Liver (tissue), 9 donors: ENCODE data around the gene CFAP44. TPM values are rescaled to one million over a fixed set of nuclear protein-coding genes. Genes with fewer than 3 reads are reported as not detected.

Experiments used
- DNase-seq: peaks from one replicate; pipeline ENCODE4 v3.0.0-alpha.2; 2017; ENCODE audit warnings: low spot score
- H3K27ac ChIP-seq, 2 donors: one replicate each; pipeline ENCODE4 v1.7.0; 2013; ENCODE audit warnings: inconsistent platforms in 2 of 2, low read length in 2 of 2, control low read depth in 1 of 2, low read depth in 1 of 2, mild to moderate bottlenecking in 1 of 2
- H3K27me3 ChIP-seq, 4 donors: one replicate each; pipeline versions ENCODE4 v1.6.1 to v1.7.0; 2013; ENCODE audit warnings: low read length in 3 of 4, inconsistent platforms in 1 of 4, mild to moderate bottlenecking in 1 of 4, moderate library complexity in 1 of 4; ENCODE audit not compliant: control insufficient read depth in 4 of 4, insufficient read depth in 4 of 4
- H3K36me3 ChIP-seq, 4 donors: one replicate each; pipeline versions ENCODE4 v1.6.1 to v1.7.0; 2013; ENCODE audit warnings: low read length in 3 of 4, mild to moderate bottlenecking in 3 of 4, low read depth in 1 of 4, moderate library complexity in 1 of 4; ENCODE audit not compliant: control insufficient read depth in 4 of 4, insufficient read depth in 3 of 4
- H3K4me1 ChIP-seq, 4 donors: one replicate each; pipeline versions ENCODE4 v1.6.1 to v1.7.0; 2013; ENCODE audit warnings: low read length in 3 of 4, mild to moderate bottlenecking in 3 of 4, moderate library complexity in 1 of 4; ENCODE audit not compliant: control insufficient read depth in 4 of 4, insufficient read depth in 4 of 4
- H3K4me3 ChIP-seq, 3 donors: one replicate each; pipeline versions ENCODE4 v1.6.1 to v1.7.0; 2013; ENCODE audit warnings: low read length in 3 of 3, control low read depth in 1 of 3, low read depth in 1 of 3, mild to moderate bottlenecking in 1 of 3
- H3K9ac ChIP-seq, 2 donors: one replicate each; pipeline ENCODE4 v1.7.0; 2013; ENCODE audit warnings: low read length in 2 of 2, mild to moderate bottlenecking in 2 of 2, moderate library complexity in 2 of 2, control low read depth in 1 of 2, low read depth in 1 of 2
- H3K9me3 ChIP-seq, 4 donors: one replicate each; pipeline versions ENCODE4 v1.6.1 to v1.7.0; 2013; ENCODE audit warnings: low read length in 3 of 4; ENCODE audit not compliant: control insufficient read depth in 4 of 4
- ATF3 ChIP-seq: IDR thresholded peaks from 2 replicates; pipeline ENCODE4 v1.6.1; 2016; ENCODE audit warnings: antibody characterized with exemption
- CTCF ChIP-seq: fragments of 150-350 bp; IDR thresholded peaks from 2 replicates; pipeline ENCODE4 v1.5.1; 2017; ENCODE audit warnings: improper control_type of control experiment, low read depth, low read length; ENCODE audit not compliant: missing input control
- EGR1 ChIP-seq, 2 donors: IDR thresholded peaks; 2 replicates each; pipeline ENCODE4 v1.6.1; 2016 to 2018; ENCODE audit warnings: antibody characterized with exemption in 2 of 2, low read depth in 2 of 2
- FOXA1 ChIP-seq: IDR thresholded peaks from 2 replicates; pipeline ENCODE4 v1.6.1; 2016; ENCODE audit warnings: antibody characterized with exemption
- FOXA2 ChIP-seq: IDR thresholded peaks from 2 replicates; pipeline ENCODE4 v1.6.1; 2016; ENCODE audit warnings: antibody characterized with exemption
- GABPA ChIP-seq, 2 donors: IDR thresholded peaks in 1 of 2; conservative IDR thresholded peaks in 1 of 2; 2 replicates each; pipeline ENCODE4 v1.6.1; 2016; ENCODE audit warnings: antibody characterized with exemption in 2 of 2, mild to moderate bottlenecking in 1 of 2, moderate library complexity in 1 of 2
- HNF4A ChIP-seq, 2 donors: conservative IDR thresholded peaks; 2 replicates each; pipeline ENCODE4 v1.6.1; 2016; ENCODE audit warnings: antibody characterized with exemption in 2 of 2, mild to moderate bottlenecking in 2 of 2
- HNF4G ChIP-seq: IDR thresholded peaks from 2 replicates; pipeline ENCODE4 v1.6.1; 2016; ENCODE audit warnings: antibody characterized with exemption
- JUND ChIP-seq, 2 donors: IDR thresholded peaks; 2 replicates each; pipeline ENCODE4 v1.6.1; 2016; ENCODE audit warnings: antibody characterized with exemption in 2 of 2
- MAX ChIP-seq: IDR thresholded peaks from 2 replicates; pipeline ENCODE4 v1.6.1; 2016; ENCODE audit warnings: antibody characterized with exemption
- NR2F2 ChIP-seq: IDR thresholded peaks from 2 replicates; pipeline ENCODE4 v1.6.1; 2016; ENCODE audit warnings: antibody characterized with exemption
- RAD21 ChIP-seq, 2 donors: IDR thresholded peaks; 2 replicates each; pipeline ENCODE4 v1.6.1; 2016; ENCODE audit warnings: antibody characterized with exemption in 2 of 2, mild to moderate bottlenecking in 2 of 2
- REST ChIP-seq: IDR thresholded peaks from 2 replicates; pipeline ENCODE4 v1.6.1; 2016; ENCODE audit warnings: antibody characterized with exemption, mild to moderate bottlenecking
- RXRA ChIP-seq, 2 donors: IDR thresholded peaks; 2 replicates each; pipeline ENCODE4 v1.6.1; 2017 to 2018; ENCODE audit warnings: antibody characterized with exemption in 2 of 2, mild to moderate bottlenecking in 1 of 2
- SP1 ChIP-seq: IDR thresholded peaks from 2 replicates; pipeline ENCODE4 v1.6.1; 2018; ENCODE audit warnings: antibody characterized with exemption, mild to moderate bottlenecking
- TAF1 ChIP-seq: conservative IDR thresholded peaks from 2 replicates; pipeline ENCODE4 v1.6.1; 2016; ENCODE audit warnings: antibody characterized with exemption, mild to moderate bottlenecking
- YY1 ChIP-seq: IDR thresholded peaks from 2 replicates; pipeline ENCODE4 v1.6.1; 2016; ENCODE audit warnings: antibody characterized with exemption, mild to moderate bottlenecking
- WGBS: extraction: QIAGEN DNeasy Blood & Tissue Kit; methylation state at CpG from one replicate; pipeline ENCODE4 v1.1.7; 2013; 5-methylcytosine and 5-hydroxymethylcytosine counted together
- polyA plus RNA-seq, 2 donors: library from polyadenylated mRNA; stranded (reverse) in 1 of 2; unstranded in 1 of 2; fragments of 200-250 nt in 1 of 2; fragments of >200 nt in 1 of 2; fragmentation: Nextera tagmentation in 1 of 2; extraction: Ambion mirVana in 1 of 2; gene quantifications; one replicate each; pipeline versions ENCODE4 v1.2.1 to v1.2.3, GENCODE V29; 2013 to 2015
- total RNA-seq, 2 donors: library from RNA; depleted of rRNA; stranded (reverse); fragments of >200 nt; gene quantifications; one replicate each; pipeline ENCODE4 v1.2.3, GENCODE V29; 2014
- TF ChIP-seq, protein P1 (sequence below): IDR thresholded peaks from 2 replicates; pipeline ENCODE4 v1.6.1; 2016; ENCODE audit warnings: antibody characterized with exemption
- donor health status: healthy.
- donor health status: healthy.
- donor health status: healthy.
- donor health status: healthy.
- donor health status: healthy.

CFAP44 gene
- total and polyA plus RNA-seq, 4 donors = 0.56 to 7.6 (median 1.1) TPM

DNA sequence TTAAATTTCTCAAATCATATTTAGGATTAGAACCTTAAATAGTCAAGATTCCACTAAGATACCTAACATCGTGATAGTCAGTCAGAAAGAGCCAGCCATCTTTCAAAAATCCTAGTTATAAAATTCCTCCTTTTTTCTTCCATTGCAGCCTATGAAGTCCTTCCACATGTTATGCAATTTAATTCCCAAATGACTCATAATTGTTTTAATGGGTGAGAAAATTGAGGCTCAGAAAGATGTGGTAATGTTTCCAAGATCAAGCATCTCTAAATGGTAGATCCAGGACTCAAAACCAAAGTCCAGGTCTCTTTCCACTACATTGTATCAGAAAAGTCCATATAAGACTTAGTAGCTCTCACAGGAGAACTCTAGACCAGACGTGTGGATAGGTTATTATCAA is 9.5 kb downstream of the CFAP44 start:
- WGBS = 92% methylated on average over 2 of the region's 2 CpGs

GRCh38 chr3:113428581-113428980 is 12.7 kb downstream of the CFAP44 start:
- 95% methylated on average over 1 of the region's 1 CpG for WGBS
- Histone ChIP-seq H3K9me3 (peaks cover 2 to 8% (median 4%) of the 10 kb centered on the region in 4 donors), H3K36me3 (peaks cover 3 to 25% (median 22%) of the 10 kb centered on the region in 4 donors), H3K9ac (no peak overlapping the region), H3K4me1 (no peaks in the 10 kb centered on the region), H3K27me3 (no peaks in the 10 kb centered on the region), H3K27ac (no peak overlapping the region), H3K4me3 (no peak overlapping the region)
- DNase-seq = no peak
- TF ChIP-seq, protein P1, sequence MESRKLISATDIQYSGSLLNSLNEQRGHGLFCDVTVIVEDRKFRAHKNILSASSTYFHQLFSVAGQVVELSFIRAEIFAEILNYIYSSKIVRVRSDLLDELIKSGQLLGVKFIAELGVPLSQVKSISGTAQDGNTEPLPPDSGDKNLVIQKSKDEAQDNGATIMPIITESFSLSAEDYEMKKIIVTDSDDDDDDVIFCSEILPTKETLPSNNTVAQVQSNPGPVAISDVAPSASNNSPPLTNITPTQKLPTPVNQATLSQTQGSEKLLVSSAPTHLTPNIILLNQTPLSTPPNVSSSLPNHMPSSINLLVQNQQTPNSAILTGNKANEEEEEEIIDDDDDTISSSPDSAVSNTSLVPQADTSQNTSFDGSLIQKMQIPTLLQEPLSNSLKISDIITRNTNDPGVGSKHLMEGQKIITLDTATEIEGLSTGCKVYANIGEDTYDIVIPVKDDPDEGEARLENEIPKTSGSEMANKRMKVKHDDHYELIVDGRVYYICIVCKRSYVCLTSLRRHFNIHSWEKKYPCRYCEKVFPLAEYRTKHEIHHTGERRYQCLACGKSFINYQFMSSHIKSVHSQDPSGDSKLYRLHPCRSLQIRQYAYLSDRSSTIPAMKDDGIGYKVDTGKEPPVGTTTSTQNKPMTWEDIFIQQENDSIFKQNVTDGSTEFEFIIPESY = no peak
- TF ChIP-seq HNF4G (no peak), SP1 (no peak), FOXA2 (no peak), REST (no peak), ATF3 (no peak), RAD21 (IDR thresholded peaks at IDR 0.05) (no peak), JUND (IDR thresholded peaks at IDR 0.05) (no peak), TAF1 (no peak)

More for the DNA sequence above, 9.5 kb downstream of the CFAP44 start:
- no peak for DNase-seq
- Histone ChIP-seq H3K4me3 (no peak overlapping the region), H3K27ac (no peak overlapping the region), H3K9me3 (peaks cover 0 to 1% (median 0%) of the 10 kb centered on the region in 4 donors), H3K36me3 (peaks cover 0 to 9% (median 5%) of the 10 kb centered on the region in 4 donors), H3K9ac (no peak overlapping the region), H3K4me1 (no peaks in the 10 kb centered on the region), H3K27me3 (no peaks in the 10 kb centered on the region)
- TF ChIP-seq MAX (no peak), HNF4G (no peak), YY1 (no peak), TAF1 (no peak), ATF3 (no peak), FOXA1 (no peak), RXRA (IDR thresholded peaks at IDR 0.05) (no peak), GABPA (IDR thresholded peaks at IDR 0.05 in 1 of 2, conservative IDR thresholded peaks at IDR 0.05 in 1 of 2) (no peak), FOXA2 (no peak), HNF4A (conservative IDR thresholded peaks at IDR 0.05) (no peak), JUND (IDR thresholded peaks at IDR 0.05) (no peak), EGR1 (IDR thresholded peaks at IDR 0.05; ENCODE audit: low read depth in 2 of 2) (no peak), CTCF (no peak), NR2F2 (no peak)
- TF ChIP-seq, protein P1 = no peak
